GM19043 (cell line): ENCODE results near the gene PPP1R36.

Experiments
- ATAC-seq: cut with Tn5 transposase; IDR thresholded peaks from one replicate; pipeline ENCODE4 v1.9.1; 2021; ENCODE audit warnings: low read depth; ENCODE audit not compliant: unreplicated experiment

PPP1R36 gene

DNA sequence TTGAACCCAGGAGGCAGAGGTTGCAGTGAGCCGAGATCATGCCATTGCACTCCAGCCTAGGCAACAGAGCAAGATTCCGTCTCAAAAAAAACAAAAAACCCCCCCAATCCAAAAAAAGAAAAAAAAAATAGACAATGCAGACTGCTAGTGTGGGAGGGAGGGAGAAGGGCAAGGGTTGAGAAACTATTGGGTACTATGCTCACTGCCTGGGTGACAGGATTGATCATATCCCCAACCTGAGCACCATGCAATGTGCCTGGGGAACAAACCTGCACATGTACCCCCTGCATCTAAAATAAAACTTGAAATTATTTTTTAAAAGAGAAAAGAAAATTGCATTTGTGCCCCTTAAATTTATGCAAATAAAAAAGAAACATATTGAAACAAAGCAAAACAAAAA lies 88.9 kb downstream of the PPP1R36 start:
- ATAC-seq = no peak
